DOHH2 (cell line): ENCODE data around the gene MET.

Source experiments
- EZH2phosphoT487 ChIP-seq: fragments of 200-600 bp; sonication (generic); IDR thresholded peaks from 2 replicates; pipeline ENCODE4 v1.6.1; 2017; ENCODE audit warnings: borderline replicate concordance, mild to moderate bottlenecking, antibody characterized with exemption, low read length, moderate library complexity, mixed read lengths
- TF ChIP-seq, protein P1 (sequence below): fragments of 200-600 bp; sonication (generic); IDR thresholded peaks from one replicate; pipeline ENCODE4 v1.5.1; 2014; ENCODE audit warnings: antibody characterized with exemption, mild to moderate bottlenecking, low read depth, low read length; ENCODE audit not compliant: poor library complexity, severe bottlenecking

GRCh38 chr7:116644628-116645027, 27.4 kb upstream of the MET start:
- TF ChIP-seq, protein P1, sequence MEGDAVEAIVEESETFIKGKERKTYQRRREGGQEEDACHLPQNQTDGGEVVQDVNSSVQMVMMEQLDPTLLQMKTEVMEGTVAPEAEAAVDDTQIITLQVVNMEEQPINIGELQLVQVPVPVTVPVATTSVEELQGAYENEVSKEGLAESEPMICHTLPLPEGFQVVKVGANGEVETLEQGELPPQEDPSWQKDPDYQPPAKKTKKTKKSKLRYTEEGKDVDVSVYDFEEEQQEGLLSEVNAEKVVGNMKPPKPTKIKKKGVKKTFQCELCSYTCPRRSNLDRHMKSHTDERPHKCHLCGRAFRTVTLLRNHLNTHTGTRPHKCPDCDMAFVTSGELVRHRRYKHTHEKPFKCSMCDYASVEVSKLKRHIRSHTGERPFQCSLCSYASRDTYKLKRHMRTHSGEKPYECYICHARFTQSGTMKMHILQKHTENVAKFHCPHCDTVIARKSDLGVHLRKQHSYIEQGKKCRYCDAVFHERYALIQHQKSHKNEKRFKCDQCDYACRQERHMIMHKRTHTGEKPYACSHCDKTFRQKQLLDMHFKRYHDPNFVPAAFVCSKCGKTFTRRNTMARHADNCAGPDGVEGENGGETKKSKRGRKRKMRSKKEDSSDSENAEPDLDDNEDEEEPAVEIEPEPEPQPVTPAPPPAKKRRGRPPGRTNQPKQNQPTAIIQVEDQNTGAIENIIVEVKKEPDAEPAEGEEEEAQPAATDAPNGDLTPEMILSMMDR = no peak
- no peak for TF ChIP-seq EZH2phosphoT487
